ENCODE data around the gene ARPC4.
A peak's percentile ranks its signal among the peaks of the same experiment; 100 is the strongest.

ARPC4 gene

DNA sequence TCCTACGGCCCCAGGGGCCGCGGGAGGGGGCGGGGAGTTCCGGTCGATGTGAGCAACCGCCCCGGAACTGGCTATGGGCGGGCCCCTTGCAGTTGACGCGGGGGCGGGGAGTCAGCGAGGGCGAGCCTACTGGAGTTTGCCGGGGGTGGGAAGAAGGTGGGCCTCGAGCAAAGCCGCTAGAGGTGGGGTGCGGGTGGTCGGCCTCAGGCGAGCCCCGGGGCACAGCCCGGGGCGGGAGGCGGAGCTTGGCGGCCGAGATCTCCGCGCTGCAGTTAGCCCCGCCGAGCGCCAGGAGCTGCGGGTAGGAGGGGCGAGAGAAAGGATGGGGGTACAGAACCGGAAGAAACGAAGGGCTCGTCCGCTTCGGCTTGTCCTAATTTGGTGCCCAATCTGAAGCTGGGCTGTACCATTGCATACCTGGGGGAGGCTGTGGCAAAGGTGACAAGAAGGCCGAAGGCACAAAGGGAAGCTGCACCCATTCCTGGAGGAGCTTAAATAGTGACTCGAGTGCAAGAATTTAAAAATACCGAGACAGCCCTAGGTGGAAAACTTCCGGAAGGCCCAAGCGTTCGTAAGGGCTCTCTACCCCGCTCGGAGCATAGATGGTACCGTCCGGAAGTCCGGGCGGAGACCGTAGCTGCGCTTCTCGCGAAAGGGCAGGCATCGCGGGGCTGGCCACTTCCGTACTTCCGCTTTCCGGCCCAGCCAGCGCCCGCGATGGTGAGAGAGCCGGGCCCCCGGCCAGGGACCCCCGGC, at the start of gene ARPC4, which contains the start of gene TADA3:
Gene ARPC4 (plus strand): TSS at position 678 of the 756 bp plus-strand sequence. CDS start 40 bp downstream, at position 718.
Gene TADA3 (minus strand): TSS at position 69 of the 756 bp plus-strand sequence. CDS start 1,007 bp downstream, outside the sequence.
- peak; percentile 91 for DNase-seq (ENCODE audit: low read depth, low spot score)

DNA sequence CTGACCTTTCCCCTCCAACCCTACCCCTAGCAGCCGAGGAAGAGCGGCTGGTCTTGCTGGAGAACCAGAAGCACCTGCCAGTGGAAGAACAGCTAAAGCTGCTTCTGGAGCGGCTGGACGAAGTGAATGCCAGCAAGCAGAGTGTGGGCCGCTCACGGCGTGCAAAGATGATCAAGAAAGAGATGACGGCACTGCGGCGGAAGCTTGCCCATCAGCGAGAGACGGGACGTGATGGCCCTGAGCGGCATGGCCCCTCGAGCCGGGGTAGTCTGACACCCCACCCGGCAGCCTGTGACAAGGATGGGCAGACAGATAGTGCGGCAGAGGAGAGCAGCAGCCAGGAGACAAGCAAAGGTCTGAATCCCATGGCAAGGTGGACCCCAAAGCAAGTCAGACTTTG, 49.3 kb upstream of the ARPC4 start:
- DNase-seq (ENCODE audit: low read depth, low spot score) = no peak

DNA sequence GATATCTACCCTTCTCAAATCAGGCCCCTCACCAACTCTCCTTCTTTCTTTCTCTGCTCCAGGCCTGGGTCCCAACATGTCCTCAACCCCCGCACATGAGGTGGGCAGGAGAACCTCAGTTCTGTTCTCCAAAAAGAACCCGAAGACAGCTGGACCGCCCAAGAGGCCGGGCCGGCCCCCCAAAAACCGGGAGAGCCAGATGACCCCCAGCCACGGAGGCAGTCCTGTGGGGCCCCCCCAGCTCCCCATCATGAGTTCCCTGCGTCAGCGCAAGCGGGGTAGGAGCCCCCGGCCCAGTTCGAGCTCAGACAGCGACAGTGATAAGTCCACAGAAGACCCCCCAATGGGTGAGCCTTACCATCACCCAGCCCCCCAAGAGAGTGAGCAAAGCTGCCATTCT, 48.7 kb upstream of the ARPC4 start:
- no peak for DNase-seq (ENCODE audit: low read depth, low spot score)

DNA sequence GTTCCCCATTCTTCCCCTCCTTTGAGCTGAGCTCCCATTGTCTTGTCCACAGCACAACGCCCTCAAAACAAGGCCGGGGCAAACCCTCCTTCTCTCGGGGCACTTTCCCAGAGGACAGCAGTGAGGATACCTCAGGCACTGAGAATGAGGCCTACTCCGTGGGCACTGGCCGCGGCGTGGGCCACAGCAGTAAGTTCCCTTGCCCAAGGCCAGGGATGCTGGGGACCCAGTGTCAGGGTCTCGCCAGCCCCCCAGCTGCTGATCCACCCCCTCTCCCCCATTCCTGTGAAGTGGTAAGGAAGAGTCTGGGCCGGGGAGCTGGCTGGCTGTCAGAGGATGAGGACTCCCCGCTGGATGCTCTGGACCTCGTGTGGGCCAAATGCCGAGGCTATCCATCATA, 47.4 kb upstream of the ARPC4 start:
- DNase-seq (ENCODE audit: low read depth, low spot score) = no peak

DNA sequence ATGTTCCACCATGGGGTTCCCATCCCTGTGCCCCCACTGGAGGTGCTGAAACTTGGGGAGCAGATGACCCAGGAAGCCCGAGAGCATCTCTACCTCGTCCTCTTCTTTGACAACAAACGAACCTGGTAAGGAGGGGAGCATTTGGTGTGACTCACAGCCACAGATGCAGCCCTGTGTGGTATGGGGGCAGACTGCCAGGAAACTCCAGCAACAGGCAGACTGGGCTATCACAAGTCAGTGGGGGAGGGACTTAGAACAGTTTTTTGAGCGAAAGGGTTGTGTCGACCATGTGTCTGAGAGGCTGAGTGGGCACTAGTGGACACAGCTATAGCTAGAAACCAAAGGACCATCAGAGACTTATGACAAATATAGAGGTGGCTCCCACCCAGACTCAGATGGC, 46.6 kb upstream of the ARPC4 start:
- DNase-seq (ENCODE audit: low read depth, low spot score) = no peak

DNA sequence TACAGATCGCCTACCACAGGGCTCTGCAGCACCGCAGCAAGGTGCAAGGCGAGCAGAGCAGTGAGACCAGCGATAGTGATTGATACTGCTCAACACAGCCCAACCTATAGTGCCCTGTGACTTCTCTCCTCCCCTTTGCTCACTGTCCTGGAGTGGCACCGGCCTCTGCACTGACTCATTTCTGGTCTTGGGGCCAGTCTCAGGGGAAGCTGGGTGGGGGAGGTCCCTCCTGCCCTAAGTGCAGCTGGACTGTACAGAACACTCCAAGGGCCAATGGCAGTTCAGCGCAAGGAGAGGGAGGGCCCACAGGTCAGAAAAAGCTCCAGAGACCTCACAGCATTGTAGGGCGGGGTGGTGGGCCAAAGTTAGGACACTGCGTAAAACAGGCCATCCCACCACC, 45.6 kb upstream of the ARPC4 start:
- DNase-seq (ENCODE audit: low read depth, low spot score) = no peak

DNA sequence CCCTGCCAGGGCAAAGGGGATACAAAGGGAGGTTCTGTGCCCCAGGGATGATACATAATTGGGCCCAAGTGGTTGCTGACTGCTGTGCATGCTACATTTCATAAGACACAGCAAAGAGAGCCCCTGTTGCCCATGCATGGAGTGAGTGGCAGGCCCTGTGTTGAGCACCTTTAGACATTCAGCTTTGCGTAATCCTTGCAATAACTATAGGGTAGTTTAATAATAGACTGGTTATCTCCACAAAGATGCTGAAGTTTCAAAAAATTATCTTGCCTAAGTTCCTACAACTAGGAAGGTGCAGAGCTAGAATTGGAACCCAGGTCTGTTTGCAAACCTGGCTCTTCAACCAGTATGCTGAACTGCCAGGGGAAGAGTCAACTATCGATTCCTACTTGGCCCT, 44.9 kb upstream of the ARPC4 start:
- DNase-seq (ENCODE audit: low read depth, low spot score) = no peak

DNA sequence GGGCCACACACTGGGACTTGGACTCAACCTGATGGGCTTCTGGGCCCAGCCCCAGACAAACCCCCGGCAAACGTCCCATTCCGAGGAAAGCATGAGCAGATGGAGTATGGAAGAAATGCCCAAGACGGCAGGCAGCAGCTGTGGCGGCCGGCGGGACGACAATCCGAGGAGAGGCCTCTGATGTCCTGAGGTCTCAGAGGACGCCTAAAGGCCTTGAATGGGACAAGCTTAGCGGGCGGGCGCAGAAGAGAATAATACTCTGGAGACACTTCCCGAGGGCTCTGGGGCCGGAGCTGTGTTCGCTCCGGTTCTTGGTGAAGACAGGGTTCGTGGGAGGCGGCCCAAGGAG, 43.6 kb upstream of the ARPC4 start:
- no peak for DNase-seq (ENCODE audit: low read depth, low spot score)

DNA sequence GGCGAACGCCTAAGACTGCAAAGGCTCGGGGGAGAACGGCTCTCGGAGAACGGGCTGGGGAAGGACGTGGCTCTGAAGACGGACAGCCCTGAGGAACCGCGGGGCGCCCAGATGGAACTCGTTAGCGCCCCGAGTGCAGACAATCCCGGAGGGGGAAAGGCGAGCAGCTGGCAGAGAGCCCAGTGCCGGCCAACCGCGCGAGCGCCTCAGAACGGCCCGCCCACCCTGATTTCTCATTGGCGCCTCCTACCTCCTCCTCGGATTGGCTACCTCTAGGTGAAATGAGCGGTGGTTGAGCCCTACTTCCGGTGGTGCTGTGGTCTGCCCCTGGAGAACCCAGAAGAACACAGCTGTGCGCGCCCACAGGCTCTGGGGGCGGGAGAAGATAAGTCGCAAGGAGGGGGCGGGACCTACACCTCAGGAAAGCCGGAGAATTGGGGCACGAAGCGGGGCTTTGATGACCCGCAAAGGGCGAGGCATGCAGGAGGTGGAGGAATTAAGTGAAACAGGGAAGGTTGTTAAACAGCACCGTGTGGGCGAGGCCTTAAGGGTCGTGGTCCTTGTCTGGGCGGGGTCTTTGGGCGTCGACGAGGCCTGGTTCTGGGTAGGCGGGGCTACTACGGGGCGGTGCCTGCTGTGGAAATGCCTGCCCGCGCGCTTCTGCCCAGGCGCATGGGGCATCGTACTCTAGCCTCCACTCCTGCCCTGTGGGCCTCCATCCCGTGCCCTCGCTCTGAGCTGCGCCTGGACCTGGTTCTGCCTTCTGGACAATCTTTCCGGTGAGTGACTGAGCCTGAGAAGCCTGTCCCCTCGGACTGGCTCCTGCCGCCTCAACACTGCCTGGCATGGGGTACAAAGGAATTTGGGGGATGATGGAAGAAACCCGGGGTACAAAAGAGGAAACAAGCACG, 43.0 kb upstream of the ARPC4 start, which contains the start of gene OGG1:
Gene OGG1 (plus strand): TSS at position 308 of the 911 bp plus-strand sequence. CDS start 335 bp downstream, at position 643.
- DNase-seq (ENCODE audit: low read depth, low spot score) = peak; percentile 97

DNA sequence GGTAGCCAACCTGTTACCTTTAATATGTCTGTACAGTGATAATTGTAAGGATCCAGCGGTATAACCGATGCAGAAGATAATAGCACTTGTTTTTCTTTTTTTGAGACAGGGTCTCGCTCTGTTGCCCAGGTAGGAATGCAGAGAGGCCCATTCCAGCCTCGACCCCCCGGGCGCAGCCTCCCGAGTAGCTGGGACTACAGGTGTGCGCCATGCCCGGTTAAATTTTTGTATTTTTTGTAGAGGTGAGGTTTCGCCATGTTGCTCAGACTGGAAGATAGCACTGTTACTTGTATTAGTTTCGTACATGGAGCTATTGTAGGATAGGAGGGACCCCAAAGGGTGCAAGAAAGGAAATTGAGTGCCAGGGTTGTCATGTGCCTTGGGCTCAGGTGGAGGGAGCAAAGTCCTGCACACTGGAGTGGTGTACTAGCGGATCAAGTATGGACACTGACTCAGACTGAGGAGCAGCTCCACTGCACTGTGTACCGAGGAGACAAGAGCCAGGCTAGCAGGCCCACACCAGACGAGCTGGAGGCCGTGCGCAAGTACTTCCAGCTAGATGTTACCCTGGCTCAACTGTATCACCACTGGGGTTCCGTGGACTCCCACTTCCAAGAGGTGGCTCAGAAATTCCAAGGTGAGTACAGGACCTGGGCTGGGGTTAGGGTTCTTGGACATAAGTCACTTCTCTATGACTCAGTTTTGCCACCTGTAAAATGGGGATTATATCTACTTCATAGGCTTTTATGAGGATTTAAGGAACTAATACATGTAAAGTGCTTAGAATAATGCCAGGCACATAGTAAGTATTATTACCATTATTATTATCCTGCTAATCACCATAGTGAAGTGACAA, 42.1 kb upstream of the ARPC4 start:
- DNase-seq (ENCODE audit: low read depth, low spot score) = no peak

DNA sequence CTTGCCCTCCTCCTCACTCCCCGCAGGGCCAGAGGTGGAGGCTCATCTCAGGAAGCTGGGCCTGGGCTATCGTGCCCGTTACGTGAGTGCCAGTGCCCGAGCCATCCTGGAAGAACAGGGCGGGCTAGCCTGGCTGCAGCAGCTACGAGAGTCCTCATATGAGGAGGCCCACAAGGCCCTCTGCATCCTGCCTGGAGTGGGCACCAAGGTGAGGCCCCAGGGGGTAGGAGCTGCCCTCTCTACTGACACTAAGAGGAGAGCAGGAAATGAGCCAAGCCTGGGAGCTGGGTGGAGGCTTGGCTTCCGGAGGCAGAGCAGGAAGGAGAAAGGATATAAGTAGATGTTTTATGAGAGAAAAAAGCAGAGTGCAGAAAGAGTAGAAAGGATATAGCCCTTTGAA, 38.2 kb upstream of the ARPC4 start:
- DNase-seq (ENCODE audit: low read depth, low spot score) = no peak

DNA sequence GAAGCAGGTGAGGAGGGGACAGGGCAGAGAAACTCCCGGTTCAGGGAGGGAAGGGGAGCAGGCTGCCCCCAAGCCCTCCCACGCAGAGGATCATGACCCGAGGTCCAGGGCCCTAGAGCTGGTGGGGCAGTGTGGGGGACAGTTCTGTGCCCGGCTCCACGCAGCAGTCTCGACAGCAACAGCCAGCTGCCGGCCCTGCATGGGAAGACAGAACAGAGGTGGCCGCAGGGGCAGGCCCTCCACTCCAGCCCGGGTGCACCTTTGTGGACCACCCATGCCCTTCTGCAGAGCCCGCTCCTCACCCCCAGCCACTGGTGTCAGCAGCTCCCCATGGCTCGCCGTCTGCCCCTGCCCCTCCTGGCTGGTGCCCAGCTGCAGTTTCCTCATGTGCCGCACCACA, 35.5 kb upstream of the ARPC4 start:
- no peak for DNase-seq (ENCODE audit: low read depth, low spot score)

DNA sequence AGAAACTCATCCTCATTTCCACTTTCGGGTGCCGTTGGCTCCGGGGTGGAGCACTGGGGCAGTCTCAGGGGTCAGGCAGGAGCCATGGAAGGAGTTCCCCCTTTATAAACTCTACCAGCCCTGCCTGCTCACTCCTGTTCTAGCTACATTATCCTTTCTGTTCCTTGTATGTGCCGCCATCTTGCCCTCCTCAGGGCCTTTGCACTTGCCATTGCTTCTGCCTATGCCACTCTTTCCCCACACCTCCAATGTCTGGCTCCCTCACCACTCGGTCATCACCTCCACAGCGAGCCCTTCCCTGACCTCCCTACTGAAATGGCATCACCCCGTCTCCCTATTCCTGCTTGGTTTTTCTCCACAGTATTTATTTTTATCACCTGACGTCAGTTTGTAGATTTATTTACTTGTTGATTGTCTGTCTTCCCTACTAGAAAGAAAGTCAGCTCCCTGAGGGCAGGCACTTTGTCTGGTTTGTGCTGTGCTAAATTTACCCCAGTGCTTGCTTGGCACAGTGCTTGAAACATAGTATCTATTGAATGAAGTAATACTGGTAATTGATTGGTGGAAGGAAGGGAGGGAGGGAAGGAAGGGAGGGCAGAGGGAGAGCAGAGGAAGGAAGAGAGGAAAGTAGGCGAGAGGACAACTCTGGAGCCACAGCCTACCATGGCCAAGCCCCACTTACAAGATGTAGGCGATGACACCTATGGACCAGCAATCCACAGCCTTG, 31.9 kb upstream of the ARPC4 start:
- DNase-seq (ENCODE audit: low read depth, low spot score) = no peak

DNA sequence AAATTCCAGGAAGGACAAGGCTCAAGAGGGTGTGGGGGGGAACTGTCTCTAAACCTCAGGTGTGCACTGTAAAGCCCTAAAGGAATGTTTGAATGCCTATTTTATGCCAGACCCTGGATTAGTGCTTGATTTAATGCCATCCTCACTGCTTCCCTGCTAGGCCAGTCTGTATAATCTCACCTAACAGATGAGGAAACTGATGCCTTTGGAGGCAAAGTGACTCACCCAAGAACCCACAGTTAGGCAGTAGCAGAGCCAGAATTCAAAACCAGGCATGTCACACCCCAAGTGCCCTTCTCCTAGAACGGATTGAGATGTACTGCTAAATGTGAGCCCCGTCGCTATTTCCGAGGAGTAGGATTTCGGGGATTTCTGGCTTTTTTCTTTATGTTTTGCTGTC, 31.0 kb upstream of the ARPC4 start:
- DNase-seq (ENCODE audit: low read depth, low spot score) = no peak

DNA sequence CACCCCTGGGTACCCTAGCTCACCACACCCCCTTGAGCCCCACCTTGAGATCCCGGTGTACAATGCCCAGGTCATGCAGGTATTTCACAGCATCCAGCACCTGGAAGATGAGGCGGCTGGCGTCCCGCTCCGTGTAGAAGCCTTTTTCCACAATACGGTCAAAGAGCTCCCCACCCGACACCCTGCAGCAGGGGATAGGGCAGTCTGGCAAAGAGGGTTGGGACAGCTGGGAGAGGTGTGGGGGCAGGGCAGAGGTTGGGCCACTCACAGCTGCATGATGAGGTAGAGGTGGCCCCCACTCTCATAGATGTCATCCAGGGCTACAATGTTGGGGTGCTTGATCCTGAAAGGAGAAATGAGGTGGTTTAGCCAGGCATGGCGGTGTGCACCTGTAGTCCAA, 30.0 kb upstream of the ARPC4 start:
- DNase-seq (ENCODE audit: low read depth, low spot score) = no peak

DNA sequence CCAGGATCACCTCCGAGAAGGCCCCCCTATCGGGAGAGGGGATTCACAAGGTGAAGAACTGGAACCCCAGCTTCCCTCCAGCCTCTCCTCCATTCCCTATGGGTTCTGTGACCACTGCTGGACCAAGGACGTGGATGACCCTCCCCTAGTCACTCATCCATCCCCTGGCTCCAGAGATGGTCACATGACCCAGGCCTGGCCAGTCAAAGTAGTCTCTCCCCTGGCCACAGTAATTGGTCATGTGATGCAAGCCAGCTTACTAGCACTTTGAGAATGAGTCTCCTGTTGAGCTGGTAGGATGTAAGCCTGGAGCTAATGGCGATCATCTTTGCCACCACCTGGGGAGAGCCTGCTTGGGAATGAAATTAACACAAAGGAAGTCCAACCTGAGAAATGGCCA, 27.0 kb upstream of the ARPC4 start:
- DNase-seq (ENCODE audit: low read depth, low spot score) = no peak

DNA sequence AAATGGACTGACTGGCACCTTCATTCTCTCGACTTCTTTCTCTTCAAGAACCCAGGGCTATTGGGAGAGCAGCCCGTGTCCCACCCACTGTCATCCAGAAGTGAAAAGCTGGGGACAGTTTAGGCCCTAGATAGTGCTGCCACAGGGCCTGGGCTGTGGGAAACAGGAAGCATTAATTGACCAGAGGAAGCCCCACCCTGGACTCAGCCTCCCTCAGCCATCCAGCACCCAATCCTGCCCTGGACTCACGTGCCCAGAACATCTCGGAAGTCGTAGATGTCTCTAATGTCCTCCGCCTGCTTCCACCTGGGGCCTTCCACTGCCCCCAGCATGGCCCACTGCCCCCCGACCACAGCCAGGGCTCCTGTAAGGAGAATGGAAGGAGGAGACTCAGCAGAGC, 25.5 kb upstream of the ARPC4 start:
- DNase-seq (ENCODE audit: low read depth, low spot score) = no peak

DNA sequence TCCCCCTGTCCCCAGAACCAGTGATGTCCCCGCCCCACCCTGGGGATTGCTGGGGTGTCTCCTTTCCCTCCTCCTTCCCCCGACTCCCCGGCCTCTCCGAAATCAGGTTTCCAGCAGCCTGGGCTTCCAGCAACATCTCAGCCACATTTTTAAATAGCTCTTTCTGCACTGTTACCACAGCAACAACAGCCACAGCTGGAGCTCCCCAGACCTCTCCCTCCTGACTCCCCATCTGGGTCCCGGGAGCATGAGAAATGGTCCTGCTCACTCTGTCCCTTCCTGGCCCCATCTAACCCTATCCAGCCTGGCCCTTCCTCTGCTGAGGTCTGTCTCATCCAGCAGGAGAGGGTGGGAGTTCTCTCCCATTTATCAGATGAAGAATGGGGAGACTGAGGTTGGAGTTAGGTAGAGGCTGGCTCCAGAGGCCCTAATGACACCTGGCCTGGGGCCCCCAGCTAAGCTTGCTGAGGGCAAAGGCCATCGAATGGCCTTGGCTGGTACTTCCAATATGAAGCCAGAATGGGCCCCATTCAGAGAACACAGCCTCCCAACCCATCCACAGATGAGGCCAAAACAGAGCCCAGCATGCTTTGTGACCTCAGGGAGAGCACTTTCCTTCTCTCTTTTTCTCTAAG, 24.6 kb upstream of the ARPC4 start:
- no peak for DNase-seq (ENCODE audit: low read depth, low spot score)

DNA sequence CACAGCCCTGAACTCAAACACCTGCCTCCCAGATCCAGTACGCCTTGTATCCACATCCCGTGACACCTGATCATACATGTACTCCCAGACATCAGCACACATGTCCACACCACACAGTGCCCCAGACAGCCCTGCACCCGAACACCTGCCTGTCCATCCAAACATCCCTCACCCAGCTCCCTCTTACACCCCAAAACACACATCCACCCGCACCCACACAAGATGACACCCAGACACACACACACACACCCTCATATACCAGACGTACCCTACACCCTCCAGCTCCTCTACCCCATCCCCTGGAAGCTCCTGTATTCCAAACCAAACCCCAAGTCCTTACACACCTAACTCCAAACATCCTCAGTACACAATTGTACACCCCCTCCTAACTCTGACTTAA, 23.9 kb upstream of the ARPC4 start:
- DNase-seq (ENCODE audit: low read depth, low spot score) = no peak

DNA sequence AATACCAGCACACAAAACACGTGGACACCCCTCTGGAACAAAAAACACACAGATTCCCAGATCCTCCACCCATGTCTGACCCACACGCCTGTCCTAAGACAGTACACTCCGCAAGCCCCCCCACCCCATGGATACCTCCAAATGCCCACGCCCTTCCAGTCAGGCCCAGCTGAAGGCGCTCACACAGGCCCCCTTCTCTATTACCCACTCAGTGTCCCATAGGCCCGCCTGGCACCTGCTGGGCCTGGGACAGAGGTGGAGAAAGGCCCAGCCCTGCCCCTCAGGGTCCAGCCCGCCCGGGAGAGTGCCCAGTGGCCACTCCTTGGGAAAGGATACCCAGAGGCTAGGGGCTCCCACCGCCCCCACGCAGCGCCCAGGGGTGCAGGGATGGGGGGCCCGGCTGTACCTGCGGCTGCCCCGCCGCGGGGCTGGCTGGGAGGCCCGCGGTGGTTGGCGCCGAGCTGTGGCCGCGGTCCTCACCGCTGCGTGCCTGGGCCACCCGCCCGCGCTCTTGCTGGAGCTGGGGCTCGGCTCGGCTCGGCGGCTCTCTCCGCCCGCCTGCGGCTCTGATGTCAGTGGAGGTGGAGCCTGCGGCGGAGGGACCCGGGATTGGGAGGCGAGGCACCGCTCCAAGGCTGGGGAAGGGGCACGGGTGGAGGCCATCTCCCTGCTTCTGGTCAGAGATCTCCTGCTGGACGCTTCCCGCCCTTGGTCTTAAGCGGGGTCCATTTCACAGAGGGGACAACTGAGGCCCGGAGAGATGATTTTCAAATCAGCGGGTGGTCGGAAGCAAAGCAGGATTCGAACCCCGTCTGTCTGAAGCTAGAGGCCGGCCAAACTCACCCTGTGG, 23.2 kb upstream of the ARPC4 start, which contains the start of gene CAMK1:
Gene CAMK1 (minus strand): TSS at position 522 of the 850 bp plus-strand sequence. CDS start 2,198 bp downstream, outside the sequence.
- no peak for DNase-seq (ENCODE audit: low read depth, low spot score)

Data from brain pericyte (primary cell).